ENCODE results near the gene SLC25A24. TPM values are rescaled to one million over a fixed set of nuclear protein-coding genes. Genes with fewer than 3 reads are reported as not detected.

The SLC25A24 gene
- polyA plus RNA-seq, 3 donors: 5.8 to 19.6 (median 15.9) TPM

GRCh38 chr1:108117945-108118902, 81.9 kb downstream of the SLC25A24 start:
- no peak overlapping the region for H3K27ac ChIP-seq (ENCODE audit: low read depth, low read length)

GRCh38 chr1:108117237-108117636, 82.9 kb downstream of the SLC25A24 start:
- WGBS, 3 donors: 94 to 100% (median 97%) methylated on average over 1 of the region's 1 CpG
- no peak overlapping the region for H3K27ac ChIP-seq (ENCODE audit: low read depth, low read length)

More at GRCh38 chr1:108117945-108118902, 81.9 kb downstream of the SLC25A24 start:
- 69 to 80% (median 77%) methylated on average over 5 of the region's 5 CpGs for WGBS, 3 donors

- WGBS, 3 donors: 26 to 61% (median 32%) methylated on average over 4 of the region's 4 CpGs
- no peak overlapping the region for H3K27ac ChIP-seq (ENCODE audit: low read depth, low read length)
Measured at GRCh38 chr1:108114033-108114599, 86.0 kb downstream of the SLC25A24 start.

GRCh38 chr1:108113496-108113895, 86.6 kb downstream of the SLC25A24 start:
- WGBS, 3 donors: 27 to 48% (median 47%) methylated on average over 3 of the region's 3 CpGs
- H3K27ac ChIP-seq (ENCODE audit: low read depth, low read length): no peak overlapping the region

- 81 to 87% (median 83%) methylated on average over 6 of the region's 6 CpGs for WGBS, 3 donors
- H3K27ac ChIP-seq (ENCODE audit: low read depth, low read length): no peak overlapping the region
Measured at GRCh38 chr1:108109295-108109973, 90.7 kb downstream of the SLC25A24 start.

GRCh38 chr1:108108119-108108518, 92.0 kb downstream of the SLC25A24 start:
- no peak overlapping the region for H3K27ac ChIP-seq (ENCODE audit: low read depth, low read length)

- no peak overlapping the region for H3K27ac ChIP-seq (ENCODE audit: low read depth, low read length)
- 28 to 56% (median 33%) methylated on average over 4 of the region's 4 CpGs for WGBS, 3 donors
Measured at GRCh38 chr1:108107658-108108057, 92.5 kb downstream of the SLC25A24 start.

- WGBS, 3 donors: 29 to 54% (median 33%) methylated on average over 1 of the region's 1 CpG
- H3K27ac ChIP-seq (ENCODE audit: low read depth, low read length): no peak overlapping the region
Measured at GRCh38 chr1:108106775-108107174, 93.4 kb downstream of the SLC25A24 start.

GRCh38 chr1:108100148-108100547, 100.0 kb downstream of the SLC25A24 start:
- no peak overlapping the region for H3K27ac ChIP-seq (ENCODE audit: low read depth, low read length)
- 92 to 96% (median 95%) methylated on average over 1 of the region's 1 CpG for WGBS, 3 donors

GRCh38 chr1:108097018-108097417, 103.1 kb downstream of the SLC25A24 start:
- no peak overlapping the region for H3K27ac ChIP-seq (ENCODE audit: low read depth, low read length)

- no peak overlapping the region for H3K27ac ChIP-seq (ENCODE audit: low read depth, low read length)
- 64 to 79% (median 77%) methylated on average over 4 of the region's 4 CpGs for WGBS, 3 donors
Measured at GRCh38 chr1:108096089-108096488, 104.1 kb downstream of the SLC25A24 start.

- H3K27ac ChIP-seq (ENCODE audit: low read depth, low read length): no peak overlapping the region
- 51 to 68% (median 62%) methylated on average over 1 of the region's 1 CpG for WGBS, 3 donors
Measured at GRCh38 chr1:108089477-108089876, 110.7 kb downstream of the SLC25A24 start.

- WGBS, 3 donors: 74 to 86% (median 77%) methylated on average over 1 of the region's 1 CpG
Measured at GRCh38 chr1:108085628-108086027, 114.5 kb downstream of the SLC25A24 start.

GRCh38 chr1:108084866-108085477, 115.2 kb downstream of the SLC25A24 start:
- no peak overlapping the region for H3K27ac ChIP-seq (ENCODE audit: low read depth, low read length)
- WGBS, 3 donors: 80 to 86% (median 85%) methylated on average over 6 of the region's 6 CpGs

More at GRCh38 chr1:108085628-108086027, 114.5 kb downstream of the SLC25A24 start:
- H3K27ac ChIP-seq (ENCODE audit: low read depth, low read length): no peak overlapping the region

Other genes starting within 250 kb of the SLC25A24 start
- 10 to 100 TPM in 1 of 3 donors, 1 to 10 TPM in 2; 2.2 to 10.2 (median 6.6) TPM for gene VAV3, start 235.2 kb downstream of the SLC25A24 start, polyA plus RNA-seq
- not detected for gene NBPF4, start 43.7 kb upstream of the SLC25A24 start, polyA plus RNA-seq
- not detected for gene NBPF6, start 250.0 kb upstream of the SLC25A24 start, polyA plus RNA-seq